Stimulated activated naive CD8-positive, alpha-beta T cell treated with anti-CD3 and anti-CD28 coated beads, Interleukin-15, Interleukin-2, amounts not matched to agents 100 ng/mL and 50 ng/mL, for 24 hours (primary cell): ENCODE results near the gene COL9A3.
"Not testable (repeated sequence)": the region's sequence is repeated elsewhere in the genome, so short reads cannot be mapped to it uniquely, and the experiment has no call there.

Source experiments
- H3K27ac Mint-ChIP-seq: one replicate; pipeline ENCODE4 v1.8.0; 2021; ENCODE audit warnings: mild to moderate bottlenecking, mixed read lengths
- H3K27me3 Mint-ChIP-seq: one replicate; pipeline ENCODE4 v1.8.0; 2021; ENCODE audit warnings: mixed read lengths
- H3K36me3 Mint-ChIP-seq: one replicate; pipeline ENCODE4 v1.8.0; 2021; ENCODE audit warnings: low read depth, mixed read lengths
- H3K4me1 Mint-ChIP-seq: one replicate; pipeline ENCODE4 v1.8.0; 2021; ENCODE audit warnings: low read depth, mixed read lengths
- H3K4me3 Mint-ChIP-seq: one replicate; pipeline ENCODE4 v1.8.0; 2021; ENCODE audit warnings: mild to moderate bottlenecking, mixed read lengths
- H3K9me3 Mint-ChIP-seq: one replicate; pipeline ENCODE4 v1.8.0; 2021; ENCODE audit warnings: mixed read lengths

Gene COL9A3

GRCh38 chr20:62837790-62838127 is 20.9 kb downstream of the COL9A3 start:
- no peaks in the 10 kb centered on the region for H3K9me3 Mint-ChIP-seq
- H3K4me1 Mint-ChIP-seq = peaks cover 3% of the 10 kb centered on the region
- H3K27me3 Mint-ChIP-seq = no peaks in the 10 kb centered on the region
- no peak overlapping the region for H3K27ac Mint-ChIP-seq
- peaks cover under 1% of the 10 kb centered on the region for H3K36me3 Mint-ChIP-seq
- H3K4me3 Mint-ChIP-seq = no peak overlapping the region

- no peaks in the 10 kb centered on the region for H3K27me3 Mint-ChIP-seq
- H3K4me1 Mint-ChIP-seq = no peaks in the 10 kb centered on the region
- peaks cover 4% of the 10 kb centered on the region for H3K36me3 Mint-ChIP-seq
- H3K4me3 Mint-ChIP-seq = no peak overlapping the region
- H3K27ac Mint-ChIP-seq = no peak overlapping the region
- no peaks in the 10 kb centered on the region for H3K9me3 Mint-ChIP-seq
These were observed 21.5 kb downstream of the COL9A3 start for GRCh38 chr20:62838128-62838891.

DNA sequence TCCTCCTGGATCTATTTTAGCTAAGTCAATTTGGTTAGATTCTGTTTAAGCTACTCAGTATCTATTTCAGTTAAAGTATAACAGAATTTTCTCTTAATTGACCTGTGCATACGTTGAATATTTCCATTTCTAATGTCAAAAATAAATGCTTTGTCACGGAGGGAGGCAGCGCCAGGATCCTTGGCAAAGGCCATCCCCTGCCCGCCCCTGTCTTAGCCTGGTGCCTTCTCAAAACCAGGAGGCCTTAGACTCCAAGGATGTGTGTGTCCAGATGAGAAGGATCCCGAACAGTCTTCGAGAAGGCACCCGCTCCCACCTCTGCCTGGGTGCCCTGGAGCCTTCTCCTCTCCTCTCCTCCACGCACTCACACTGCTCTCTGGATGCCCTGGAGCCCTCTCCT is 22.4 kb downstream of the COL9A3 start:
- H3K4me1 Mint-ChIP-seq = no peaks in the 10 kb centered on the region
- H3K27ac Mint-ChIP-seq = no peak overlapping the region
- H3K4me3 Mint-ChIP-seq = no peak overlapping the region
- H3K9me3 Mint-ChIP-seq = no peaks in the 10 kb centered on the region
- no peaks in the 10 kb centered on the region for H3K27me3 Mint-ChIP-seq
- H3K36me3 Mint-ChIP-seq = peaks cover 4% of the 10 kb centered on the region

DNA sequence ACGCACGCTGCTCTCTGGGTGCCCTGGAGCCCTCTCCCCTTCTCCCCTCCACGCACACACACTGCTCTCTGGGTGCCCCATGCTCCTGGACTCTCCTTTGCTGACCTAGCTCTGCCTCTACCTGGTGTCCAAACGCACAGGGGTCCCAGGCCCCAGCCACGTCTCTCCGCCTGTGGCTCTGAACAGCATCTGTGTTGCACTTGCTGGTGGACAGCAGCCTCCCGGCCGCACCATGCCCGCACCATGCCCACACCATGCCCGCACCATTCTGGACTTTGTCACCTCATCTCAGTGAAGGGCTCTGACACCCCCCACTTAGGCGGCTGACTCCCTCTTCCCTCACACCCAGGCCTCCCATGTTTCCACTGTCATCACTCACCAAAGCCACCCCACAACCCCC is 23.0 kb downstream of the COL9A3 start:
- H3K4me1 Mint-ChIP-seq = no peaks in the 10 kb centered on the region
- H3K36me3 Mint-ChIP-seq = peaks cover 4% of the 10 kb centered on the region
- no peak overlapping the region for H3K4me3 Mint-ChIP-seq
- no peaks in the 10 kb centered on the region for H3K27me3 Mint-ChIP-seq
- H3K27ac Mint-ChIP-seq = no peak overlapping the region
- no peaks in the 10 kb centered on the region for H3K9me3 Mint-ChIP-seq

DNA sequence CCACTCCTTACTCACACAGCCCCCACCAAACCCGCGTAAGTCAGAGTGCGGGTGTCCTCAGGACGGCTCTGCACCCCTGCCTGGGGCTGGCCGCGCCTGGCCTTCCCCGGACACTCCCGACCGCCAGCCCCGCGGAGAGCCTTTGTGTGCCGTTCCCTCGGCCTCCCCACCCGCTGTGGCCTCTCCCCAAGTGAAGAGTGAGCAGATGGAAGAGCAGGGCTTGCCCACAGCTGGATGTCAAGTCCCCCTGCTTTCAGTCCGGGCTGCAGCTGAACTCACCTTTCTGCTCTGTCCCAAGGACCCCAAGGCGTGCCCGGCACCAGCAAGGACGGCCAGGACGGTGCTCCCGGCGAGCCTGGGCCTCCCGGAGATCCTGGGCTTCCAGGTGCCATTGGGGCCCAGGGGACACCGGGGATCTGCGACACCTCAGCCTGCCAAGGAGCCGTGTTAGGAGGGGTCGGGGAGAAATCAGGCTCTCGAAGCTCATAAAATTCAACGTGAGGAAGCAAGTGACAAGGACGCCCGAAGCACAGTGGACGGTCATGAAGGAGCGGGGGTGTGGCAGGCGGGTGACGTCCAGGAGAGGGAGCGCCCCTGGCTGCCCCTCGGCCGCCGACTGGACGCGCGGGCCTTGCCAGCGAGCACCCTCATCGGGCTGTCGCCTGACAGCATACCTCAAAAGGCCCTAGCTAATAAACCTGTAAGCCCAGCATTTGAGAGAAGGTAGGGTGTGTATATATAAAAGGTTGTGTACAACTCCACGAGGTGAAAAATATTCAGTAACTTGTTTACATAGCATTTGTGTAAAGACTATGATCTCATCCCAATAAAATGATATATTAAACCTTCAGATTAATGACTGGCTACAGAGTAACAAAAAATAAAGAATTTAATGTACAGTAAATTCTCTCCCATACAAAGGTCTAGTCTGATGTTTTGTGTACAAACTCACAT is 23.7 kb downstream of the COL9A3 start:
- Mint-ChIP-seq H3K27me3 (no peaks in the 10 kb centered on the region), H3K4me1 (no peaks in the 10 kb centered on the region), H3K9me3 (no peaks in the 10 kb centered on the region), H3K4me3 (no peak overlapping the region), H3K27ac (no peak overlapping the region), H3K36me3 (peaks cover 6% of the 10 kb centered on the region)

- no peaks in the 10 kb centered on the region for H3K27me3 Mint-ChIP-seq
- peaks cover 15% of the 10 kb centered on the region for H3K36me3 Mint-ChIP-seq
- no peaks in the 10 kb centered on the region for H3K9me3 Mint-ChIP-seq
- H3K27ac Mint-ChIP-seq = no peak overlapping the region
- no peaks in the 10 kb centered on the region for H3K4me1 Mint-ChIP-seq
- no peak overlapping the region for H3K4me3 Mint-ChIP-seq
These were observed 24.9 kb downstream of the COL9A3 start for GRCh38 chr20:62841705-62842212.

GRCh38 chr20:62843656-62844055 is 26.8 kb downstream of the COL9A3 start:
- no peaks in the 10 kb centered on the region for H3K9me3 Mint-ChIP-seq
- no peaks in the 10 kb centered on the region for H3K4me1 Mint-ChIP-seq
- no peaks in the 10 kb centered on the region for H3K27me3 Mint-ChIP-seq
- H3K36me3 Mint-ChIP-seq = peaks cover 15% of the 10 kb centered on the region
- no peak overlapping the region for H3K27ac Mint-ChIP-seq
- H3K4me3 Mint-ChIP-seq = no peak overlapping the region

DNA sequence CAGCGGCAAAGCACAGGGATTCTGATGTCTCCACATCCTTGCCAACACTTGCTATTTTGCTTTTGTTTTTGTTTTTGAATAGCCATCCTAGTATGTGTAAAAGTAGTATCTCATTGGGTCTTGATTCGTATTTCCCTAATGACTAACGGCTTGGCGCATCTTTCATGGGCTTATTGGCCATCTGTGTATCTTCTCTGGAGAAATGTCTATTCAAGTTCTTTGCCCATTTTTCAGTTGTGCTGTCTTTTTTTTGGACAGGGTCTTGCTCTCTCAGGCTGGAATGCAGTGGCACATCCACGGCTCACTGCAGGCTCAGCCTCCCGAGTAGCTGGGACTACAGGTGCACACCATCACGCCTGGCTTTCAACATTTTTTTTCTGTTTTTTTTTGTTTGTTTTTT is 27.3 kb downstream of the COL9A3 start:
- H3K27ac Mint-ChIP-seq = no peak overlapping the region
- H3K36me3 Mint-ChIP-seq = peaks cover 15% of the 10 kb centered on the region
- H3K4me3 Mint-ChIP-seq = no peak overlapping the region
- H3K9me3 Mint-ChIP-seq = no peaks in the 10 kb centered on the region
- H3K4me1 Mint-ChIP-seq = no peaks in the 10 kb centered on the region
- H3K27me3 Mint-ChIP-seq = no peaks in the 10 kb centered on the region

- no peak overlapping the region for H3K27ac Mint-ChIP-seq
- peaks cover 21% of the 10 kb centered on the region for H3K36me3 Mint-ChIP-seq
- H3K4me3 Mint-ChIP-seq = no peak overlapping the region
- no peaks in the 10 kb centered on the region for H3K4me1 Mint-ChIP-seq
- H3K27me3 Mint-ChIP-seq = no peaks in the 10 kb centered on the region
- H3K9me3 Mint-ChIP-seq = no peaks in the 10 kb centered on the region
These were observed 28.7 kb downstream of the COL9A3 start for GRCh38 chr20:62845416-62846160.

DNA sequence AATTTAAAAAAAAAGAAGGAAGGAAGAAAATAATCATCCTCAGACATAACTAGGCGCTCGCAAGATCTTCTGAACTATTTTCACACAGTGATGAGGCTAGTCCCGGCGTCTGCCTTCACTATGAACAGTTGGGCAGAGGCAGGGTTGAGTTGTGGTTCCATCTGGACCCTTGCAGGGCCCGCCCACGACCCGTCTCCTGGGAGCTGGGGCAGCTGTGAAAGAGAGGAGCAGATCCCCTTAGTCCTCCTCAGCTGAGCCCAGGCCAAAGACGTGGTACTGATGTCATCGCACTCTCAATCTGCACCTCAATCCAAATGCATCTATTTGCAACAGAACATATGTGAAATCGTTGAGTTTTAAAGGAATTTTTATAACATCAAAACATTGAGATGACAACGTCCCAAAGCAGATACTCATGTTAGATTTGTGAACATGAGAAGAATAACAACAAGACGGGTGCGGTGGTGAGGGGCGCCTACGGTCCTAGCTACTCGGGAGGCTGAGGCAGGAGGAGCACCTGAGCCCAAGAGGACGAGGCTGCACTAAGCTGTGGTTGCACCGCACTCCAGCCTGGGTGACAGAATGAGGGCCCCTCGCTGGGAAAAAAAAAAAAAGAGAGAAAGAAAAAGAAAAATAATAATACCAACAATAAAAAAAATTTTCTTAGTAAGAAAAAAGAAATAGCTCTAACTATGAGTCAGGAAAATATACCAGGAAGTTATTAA is 29.5 kb downstream of the COL9A3 start:
- Mint-ChIP-seq H3K9me3 (no peaks in the 10 kb centered on the region), H3K4me1 (no peaks in the 10 kb centered on the region), H3K4me3 (no peak overlapping the region), H3K36me3 (peaks cover 21% of the 10 kb centered on the region), H3K27me3 (no peaks in the 10 kb centered on the region), H3K27ac (no peak overlapping the region)

DNA sequence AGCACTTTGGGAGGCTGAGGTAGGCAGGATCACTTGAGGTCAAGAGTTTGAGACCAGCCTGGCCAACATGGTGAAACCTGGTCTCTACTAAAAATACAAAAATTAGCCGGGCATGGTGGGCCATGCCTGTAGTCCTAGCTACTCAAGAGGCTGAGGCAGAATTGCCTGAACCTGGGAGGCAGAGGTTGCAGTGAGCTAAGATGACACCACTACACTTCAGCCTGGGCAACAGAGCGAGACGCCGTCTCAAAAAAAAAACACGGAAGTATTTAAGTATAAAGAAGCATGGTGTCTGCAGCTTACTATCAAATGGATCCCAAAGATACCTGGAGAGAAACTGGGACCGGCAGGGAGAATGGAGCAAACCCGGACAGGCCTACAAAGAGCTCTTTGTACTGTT is 32.1 kb downstream of the COL9A3 start:
- not testable (repeated sequence) for H3K27ac Mint-ChIP-seq, H3K9me3 Mint-ChIP-seq, H3K4me3 Mint-ChIP-seq, H3K27me3 Mint-ChIP-seq, H3K4me1 Mint-ChIP-seq
- H3K36me3 Mint-ChIP-seq = peaks cover 30% of the 10 kb centered on the region

DNA sequence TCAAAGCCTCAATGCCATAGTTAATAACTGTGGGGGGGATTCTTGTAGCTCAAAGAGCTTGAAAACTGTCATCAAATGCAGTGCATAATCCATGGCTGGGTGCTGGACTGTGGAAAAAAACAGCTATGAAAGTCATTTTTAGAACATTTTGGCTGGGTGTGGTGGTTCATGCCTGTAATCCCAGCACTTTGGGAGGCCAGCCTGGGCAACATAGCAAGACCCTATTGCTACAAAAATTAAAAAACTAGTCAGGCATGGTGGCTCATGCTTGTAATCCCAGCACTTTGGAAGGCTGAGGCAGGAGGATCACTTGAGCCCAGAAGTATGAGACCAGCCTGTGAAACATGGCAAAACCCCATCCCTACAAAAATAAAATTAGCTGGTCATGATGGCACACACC is 32.6 kb downstream of the COL9A3 start:
- H3K9me3 Mint-ChIP-seq = no peaks in the 10 kb centered on the region
- H3K27ac Mint-ChIP-seq = no peak overlapping the region
- H3K36me3 Mint-ChIP-seq = peaks cover 31% of the 10 kb centered on the region
- H3K27me3 Mint-ChIP-seq = no peaks in the 10 kb centered on the region
- no peak overlapping the region for H3K4me3 Mint-ChIP-seq
- no peaks in the 10 kb centered on the region for H3K4me1 Mint-ChIP-seq

- no peak overlapping the region for H3K27ac Mint-ChIP-seq
- peaks cover 36% of the 10 kb centered on the region for H3K36me3 Mint-ChIP-seq
- no peaks in the 10 kb centered on the region for H3K4me1 Mint-ChIP-seq
- no peaks in the 10 kb centered on the region for H3K27me3 Mint-ChIP-seq
- H3K9me3 Mint-ChIP-seq = no peaks in the 10 kb centered on the region
- no peak overlapping the region for H3K4me3 Mint-ChIP-seq
These were observed 33.6 kb downstream of the COL9A3 start for GRCh38 chr20:62850333-62850974.

DNA sequence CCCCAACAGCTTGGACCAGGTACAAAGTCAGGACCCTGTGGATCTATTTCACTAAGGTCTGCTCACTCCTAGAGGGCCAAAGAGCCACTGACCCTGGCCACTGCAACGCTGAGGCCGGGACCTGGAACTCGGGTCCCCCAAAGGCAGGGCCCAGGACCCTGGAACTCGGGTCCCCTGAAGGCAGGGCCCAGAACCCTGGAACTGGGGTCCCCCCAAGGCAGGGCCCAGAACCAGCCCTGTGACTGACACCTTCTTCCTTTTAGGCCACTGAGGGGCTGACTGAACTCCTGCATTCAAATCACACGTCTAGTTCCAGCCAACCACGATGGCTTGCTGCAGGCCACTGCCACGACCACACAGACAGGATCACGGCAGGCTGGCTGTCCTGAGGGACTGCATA is 35.3 kb downstream of the COL9A3 start:
- no peak overlapping the region for H3K27ac Mint-ChIP-seq
- no peak overlapping the region for H3K4me3 Mint-ChIP-seq
- no peaks in the 10 kb centered on the region for H3K9me3 Mint-ChIP-seq
- no peaks in the 10 kb centered on the region for H3K4me1 Mint-ChIP-seq
- peaks cover 31% of the 10 kb centered on the region for H3K36me3 Mint-ChIP-seq
- H3K27me3 Mint-ChIP-seq = no peaks in the 10 kb centered on the region
